Ovary (tissue), 3 donors: ENCODE data around the gene LAX1.

Experiments used
- CTCF ChIP-seq, 3 donors: fragments of 450-650 bp in 2 of 3; fragments of 200-600 bp in 1 of 3; IDR thresholded peaks; one replicate each; pipeline versions ENCODE4 v1.5.1 to v1.8.0; 2016 to 2022; ENCODE audit warnings: antibody characterized with exemption in 3 of 3, mild to moderate bottlenecking in 1 of 3
- EP300 ChIP-seq: sonication (generic); formaldehyde crosslinking; IDR thresholded peaks from one replicate; pipeline ENCODE4 v1.6.1; 2017; ENCODE audit warnings: antibody characterized with exemption
- POLR2A ChIP-seq: fragments of 450-650 bp; IDR thresholded peaks from one replicate; pipeline ENCODE4 v1.6.1; 2017; ENCODE audit warnings: antibody characterized with exemption, mild to moderate bottlenecking, moderate library complexity
- donor health status: DM: no; HTN: no; CAD: no.

- TF ChIP-seq POLR2A (no peak), CTCF (IDR thresholded peaks at IDR 0.05) (no peak), EP300 (no peak)
Observed at GRCh38 chr1:203744075-203744972, 20.7 kb upstream of the LAX1 start.
